ENCODE results near the gene EIPR1. TPM values are rescaled to one million over a fixed set of nuclear protein-coding genes. Genes with fewer than 3 reads are reported as not detected.
"Not testable (repeated sequence)": the region's sequence is repeated elsewhere in the genome, so short reads cannot be mapped to it uniquely, and the experiment has no call there.

EIPR1 gene
- total RNA-seq, 1 experiment from 2014 or later = 63.6 TPM

- no peak for DNase-seq (ENCODE audit: low read depth in 1 of 2, low spot score in 2 of 2)
- no peaks in the 10 kb centered on the region for H3K27me3 ChIP-seq (replicated peaks)
- H3K27ac ChIP-seq = no peak overlapping the region
- H3K36me3 ChIP-seq = no peaks in the 10 kb centered on the region
- no peak overlapping the region for H3K4me3 ChIP-seq
- no peaks in the 10 kb centered on the region for H3K4me1 ChIP-seq (replicated peaks)
- H3K9me3 ChIP-seq (replicated peaks) = no peaks in the 10 kb centered on the region
Measured at GRCh38 chr2:3294493-3294892, 83.1 kb downstream of the EIPR1 start.

GRCh38 chr2:3294069-3294468 is 83.5 kb downstream of the EIPR1 start:
- H3K4me3 ChIP-seq = no peak overlapping the region
- DNase-seq (ENCODE audit: low read depth in 1 of 2, low spot score in 2 of 2) = no peak
- no peaks in the 10 kb centered on the region for H3K9me3 ChIP-seq (replicated peaks)
- H3K27ac ChIP-seq = no peak overlapping the region
- H3K36me3 ChIP-seq = no peaks in the 10 kb centered on the region
- no peaks in the 10 kb centered on the region for H3K27me3 ChIP-seq (replicated peaks)
- no peaks in the 10 kb centered on the region for H3K4me1 ChIP-seq (replicated peaks)

- Histone ChIP-seq H3K27me3 (replicated peaks) (no peaks in the 10 kb centered on the region), H3K4me3 (no peak overlapping the region), H3K4me1 (replicated peaks) (no peaks in the 10 kb centered on the region), H3K27ac (no peak overlapping the region), H3K9me3 (replicated peaks) (no peaks in the 10 kb centered on the region), H3K36me3 (no peaks in the 10 kb centered on the region)
- no peak for DNase-seq (ENCODE audit: low read depth in 1 of 2, low spot score in 2 of 2)
Measured at GRCh38 chr2:3293221-3293620, 84.4 kb downstream of the EIPR1 start.

- H3K36me3 ChIP-seq = no peaks in the 10 kb centered on the region
- no peaks in the 10 kb centered on the region for H3K9me3 ChIP-seq (replicated peaks)
- no peaks in the 10 kb centered on the region for H3K27me3 ChIP-seq (replicated peaks)
- no peak overlapping the region for H3K4me3 ChIP-seq
- H3K4me1 ChIP-seq (replicated peaks) = no peaks in the 10 kb centered on the region
- no peak for DNase-seq (ENCODE audit: low read depth in 1 of 2, low spot score in 2 of 2)
- no peak overlapping the region for H3K27ac ChIP-seq
Measured at GRCh38 chr2:3292416-3292815, 85.2 kb downstream of the EIPR1 start.

- H3K27me3 ChIP-seq (replicated peaks) = no peaks in the 10 kb centered on the region
- H3K36me3 ChIP-seq = no peaks in the 10 kb centered on the region
- H3K4me1 ChIP-seq (replicated peaks) = no peaks in the 10 kb centered on the region
- no peak overlapping the region for H3K27ac ChIP-seq
- H3K4me3 ChIP-seq = no peak overlapping the region
- DNase-seq (ENCODE audit: low read depth in 1 of 2, low spot score in 2 of 2) = no peak
- no peaks in the 10 kb centered on the region for H3K9me3 ChIP-seq (replicated peaks)
Measured at GRCh38 chr2:3291750-3292149, 85.9 kb downstream of the EIPR1 start.

GRCh38 chr2:3291113-3291512 is 86.5 kb downstream of the EIPR1 start:
- DNase-seq (ENCODE audit: low read depth in 1 of 2, low spot score in 2 of 2) = no peak
- no peaks in the 10 kb centered on the region for H3K27me3 ChIP-seq (replicated peaks)
- no peak overlapping the region for H3K4me3 ChIP-seq
- H3K9me3 ChIP-seq (replicated peaks) = no peaks in the 10 kb centered on the region
- H3K27ac ChIP-seq = no peak overlapping the region
- H3K4me1 ChIP-seq (replicated peaks) = no peaks in the 10 kb centered on the region
- H3K36me3 ChIP-seq = no peaks in the 10 kb centered on the region

- no peaks in the 10 kb centered on the region for H3K27me3 ChIP-seq (replicated peaks)
- H3K36me3 ChIP-seq = no peaks in the 10 kb centered on the region
- H3K4me1 ChIP-seq (replicated peaks) = no peaks in the 10 kb centered on the region
- no peak for DNase-seq (ENCODE audit: low read depth in 1 of 2, low spot score in 2 of 2)
- no peaks in the 10 kb centered on the region for H3K9me3 ChIP-seq (replicated peaks)
- H3K4me3 ChIP-seq = no peak overlapping the region
- no peak overlapping the region for H3K27ac ChIP-seq
Measured at GRCh38 chr2:3290655-3291054, 87.0 kb downstream of the EIPR1 start.

GRCh38 chr2:3289971-3290370 is 87.6 kb downstream of the EIPR1 start:
- Histone ChIP-seq H3K36me3 (no peaks in the 10 kb centered on the region), H3K4me3 (no peak overlapping the region), H3K4me1 (replicated peaks) (no peaks in the 10 kb centered on the region), H3K27me3 (replicated peaks) (no peaks in the 10 kb centered on the region), H3K9me3 (replicated peaks) (no peaks in the 10 kb centered on the region), H3K27ac (no peak overlapping the region)
- DNase-seq (ENCODE audit: low read depth in 1 of 2, low spot score in 2 of 2) = no peak

GRCh38 chr2:3289526-3289925 is 88.1 kb downstream of the EIPR1 start:
- no peak for DNase-seq (ENCODE audit: low read depth in 1 of 2, low spot score in 2 of 2)
- Histone ChIP-seq H3K9me3 (replicated peaks) (no peaks in the 10 kb centered on the region), H3K36me3 (no peaks in the 10 kb centered on the region), H3K4me3 (no peak overlapping the region), H3K27ac (no peak overlapping the region), H3K27me3 (replicated peaks) (no peaks in the 10 kb centered on the region), H3K4me1 (replicated peaks) (no peaks in the 10 kb centered on the region)

- no peak overlapping the region for H3K4me3 ChIP-seq
- no peak for DNase-seq (ENCODE audit: low read depth in 1 of 2, low spot score in 2 of 2)
- no peak overlapping the region for H3K27ac ChIP-seq
- no peaks in the 10 kb centered on the region for H3K9me3 ChIP-seq (replicated peaks)
- no peaks in the 10 kb centered on the region for H3K4me1 ChIP-seq (replicated peaks)
- no peaks in the 10 kb centered on the region for H3K36me3 ChIP-seq
- no peaks in the 10 kb centered on the region for H3K27me3 ChIP-seq (replicated peaks)
Measured at GRCh38 chr2:3289171-3289515, 88.5 kb downstream of the EIPR1 start.

GRCh38 chr2:3288470-3289170 is 89.0 kb downstream of the EIPR1 start:
- Histone ChIP-seq H3K27me3 (replicated peaks) (no peaks in the 10 kb centered on the region), H3K9me3 (replicated peaks) (no peaks in the 10 kb centered on the region), H3K36me3 (no peaks in the 10 kb centered on the region), H3K4me3 (no peak overlapping the region), H3K4me1 (replicated peaks) (no peaks in the 10 kb centered on the region), H3K27ac (no peak overlapping the region)
- no peak for DNase-seq (ENCODE audit: low read depth in 1 of 2, low spot score in 2 of 2)

- H3K27me3 ChIP-seq (replicated peaks) = no peaks in the 10 kb centered on the region
- H3K9me3 ChIP-seq (replicated peaks) = no peaks in the 10 kb centered on the region
- no peak for DNase-seq (ENCODE audit: low read depth in 1 of 2, low spot score in 2 of 2)
- no peaks in the 10 kb centered on the region for H3K36me3 ChIP-seq
- H3K4me3 ChIP-seq = no peak overlapping the region
- H3K27ac ChIP-seq = no peak overlapping the region
- H3K4me1 ChIP-seq (replicated peaks) = no peaks in the 10 kb centered on the region
Measured at GRCh38 chr2:3287896-3288295, 89.7 kb downstream of the EIPR1 start.

- H3K36me3 ChIP-seq; H3K4me1 ChIP-seq (replicated peaks); DNase-seq (ENCODE audit: low read depth in 1 of 2, low spot score in 2 of 2); H3K27me3 ChIP-seq (replicated peaks); H3K27ac ChIP-seq; H3K4me3 ChIP-seq; H3K9me3 ChIP-seq (replicated peaks): not testable (repeated sequence)
Measured at GRCh38 chr2:3286646-3287036, 91.0 kb downstream of the EIPR1 start.

GRCh38 chr2:3285901-3286645 is 91.5 kb downstream of the EIPR1 start:
- H3K36me3 ChIP-seq = no peaks in the 10 kb centered on the region
- no peaks in the 10 kb centered on the region for H3K9me3 ChIP-seq (replicated peaks)
- H3K27me3 ChIP-seq (replicated peaks) = no peaks in the 10 kb centered on the region
- no peaks in the 10 kb centered on the region for H3K4me1 ChIP-seq (replicated peaks)
- peak in 1 of 2 experiments; percentile 31 for DNase-seq (ENCODE audit: low read depth in 1 of 2, low spot score in 2 of 2)
- no peak overlapping the region for H3K27ac ChIP-seq
- no peak overlapping the region for H3K4me3 ChIP-seq
